Right lung (tissue), 5 donors: ENCODE measurements around the gene CTNNA2. TPM values are rescaled to one million over a fixed set of nuclear protein-coding genes. Genes with fewer than 3 reads are reported as not detected.
"Not testable (repeated sequence)": the region's sequence is repeated elsewhere in the genome, so short reads cannot be mapped to it uniquely, and the experiment has no call there.

Source experiments
- DNase-seq, 2 donors: peaks; one replicate each; pipeline ENCODE4 v3.0.0-alpha.2; 2013
- polyA plus RNA-seq, 5 donors: library from polyadenylated mRNA; unstranded; fragments of 120-200 nt; gene quantifications; one replicate each; pipeline versions ENCODE4 v1.2.1 to v1.2.3, GENCODE V29; 2013; ENCODE audit warnings: inconsistent platforms in 1 of 5, low replicate concordance in 1 of 5; ENCODE audit not compliant: insufficient read length in 5 of 5, insufficient read depth in 1 of 5

The CTNNA2 gene
- polyA plus RNA-seq, 5 donors = 0.15 to 0.33 (median 0.23) TPM

DNA sequence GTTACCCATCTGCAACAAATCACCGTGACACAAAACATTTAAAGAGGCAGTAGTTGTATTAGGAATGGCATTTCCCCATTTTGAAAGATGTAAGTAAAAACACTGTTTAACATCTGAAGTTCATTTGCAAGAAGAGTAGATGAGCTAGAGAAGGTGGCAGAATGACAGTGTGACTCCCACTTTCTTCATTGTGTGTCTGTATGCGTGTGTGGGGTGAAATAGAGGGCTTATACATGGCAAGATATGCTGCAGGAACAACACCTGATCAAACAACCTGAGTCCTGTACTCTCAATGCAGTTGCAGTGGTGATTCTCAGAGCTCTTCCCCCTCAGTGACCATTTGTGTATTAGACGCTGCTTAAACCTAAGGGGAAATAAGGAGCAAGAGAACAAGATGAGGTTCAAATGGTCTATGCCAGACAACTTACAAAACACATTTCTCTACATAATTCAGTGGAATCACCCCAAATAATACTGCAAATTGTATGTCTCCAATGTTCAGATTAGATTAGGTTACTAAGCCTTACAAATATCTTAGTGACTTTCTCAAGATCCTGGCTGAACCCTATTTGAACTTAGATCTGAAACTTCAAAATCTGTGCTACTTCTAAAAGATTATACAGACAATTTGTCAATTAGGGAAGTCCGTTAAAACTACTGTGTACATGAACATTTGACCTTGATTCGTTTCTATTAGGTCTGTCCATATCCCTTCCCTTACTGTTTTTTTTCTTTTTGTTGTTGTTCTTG is 561.6 kb downstream of the CTNNA2 start:
- no peak for DNase-seq

- no peak for DNase-seq
These were observed 562.9 kb downstream of the CTNNA2 start for GRCh38 chr2:80075719-80076118.

GRCh38 chr2:80078290-80079036 is 565.6 kb downstream of the CTNNA2 start:
- no peak for DNase-seq

DNA sequence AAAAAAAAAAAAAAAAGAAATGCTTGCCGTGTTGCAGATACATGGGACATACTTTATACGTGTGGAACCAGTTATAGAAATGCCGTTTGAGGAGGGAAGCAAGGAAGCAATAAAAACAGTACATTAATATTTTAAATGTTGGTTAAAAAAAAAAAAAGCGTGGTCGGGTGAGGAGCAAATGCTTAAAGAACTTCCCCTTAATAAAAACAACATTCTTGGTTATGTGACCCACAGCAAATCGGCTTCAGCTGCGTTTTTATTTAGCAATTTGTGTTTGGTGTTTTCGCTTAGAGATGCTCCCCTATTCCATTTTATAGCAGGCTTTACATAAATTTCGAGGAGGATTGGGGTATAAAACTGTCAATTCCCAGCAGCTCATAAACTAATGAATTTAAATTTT is 568.1 kb downstream of the CTNNA2 start:
- no peak for DNase-seq

DNA sequence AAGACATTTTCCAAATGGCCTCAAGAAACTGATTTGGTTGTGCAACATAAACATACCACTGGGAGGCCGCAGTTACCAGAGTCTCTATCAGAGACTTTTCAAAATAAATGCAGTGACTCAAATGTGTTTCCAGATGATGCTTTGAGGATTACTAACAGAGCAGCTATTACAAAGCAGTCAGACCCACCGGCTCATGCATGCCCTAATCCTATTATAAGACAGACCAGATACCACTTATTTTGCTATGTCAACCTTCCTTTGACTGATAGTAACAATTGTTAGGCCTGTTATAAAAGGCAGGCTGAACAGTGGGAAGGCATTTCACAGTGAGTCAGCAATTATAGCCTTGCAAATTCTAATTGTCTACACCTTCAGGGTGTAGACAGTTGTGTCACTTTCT is 574.0 kb downstream of the CTNNA2 start:
- peak in 1 of 2 donors; percentile 40 for DNase-seq

- DNase-seq = no peak
These were observed 578.4 kb downstream of the CTNNA2 start for GRCh38 chr2:80091237-80091636.

GRCh38 chr2:80092474-80092873 is 579.6 kb downstream of the CTNNA2 start:
- DNase-seq = no peak

GRCh38 chr2:80098503-80098902 is 585.7 kb downstream of the CTNNA2 start:
- not testable (repeated sequence) for DNase-seq

- DNase-seq = no peak
These were observed 589.2 kb downstream of the CTNNA2 start for GRCh38 chr2:80102026-80102425.

DNA sequence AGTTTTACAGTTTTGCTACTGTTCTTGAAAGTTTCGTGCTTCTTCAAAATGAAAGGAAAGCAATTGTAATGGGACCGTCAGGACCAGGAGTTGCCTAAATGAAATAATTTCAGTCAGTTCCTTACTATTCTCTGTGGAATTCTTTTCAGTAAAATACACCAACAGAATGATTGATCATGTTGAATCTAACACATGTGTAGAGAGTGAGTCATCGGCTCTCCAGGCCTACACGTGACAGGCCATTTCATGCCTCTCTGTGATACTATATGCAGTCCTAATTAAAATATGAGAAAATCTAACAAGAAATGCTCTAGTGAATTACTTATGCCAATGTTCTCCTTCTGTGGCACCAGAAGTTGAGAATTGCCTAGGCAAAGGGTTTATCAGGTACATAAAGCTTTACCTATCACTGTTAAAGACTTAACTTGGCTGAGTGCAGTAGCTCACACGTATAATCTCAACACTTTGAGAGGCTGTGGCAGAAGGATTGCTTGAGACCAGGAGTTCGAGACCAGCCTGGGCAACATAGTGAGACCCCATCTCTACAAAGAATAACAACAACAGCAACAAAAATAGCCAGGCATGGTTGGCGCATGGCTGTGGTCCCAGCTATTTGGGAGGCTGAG is 592.3 kb downstream of the CTNNA2 start:
- no peak for DNase-seq

DNA sequence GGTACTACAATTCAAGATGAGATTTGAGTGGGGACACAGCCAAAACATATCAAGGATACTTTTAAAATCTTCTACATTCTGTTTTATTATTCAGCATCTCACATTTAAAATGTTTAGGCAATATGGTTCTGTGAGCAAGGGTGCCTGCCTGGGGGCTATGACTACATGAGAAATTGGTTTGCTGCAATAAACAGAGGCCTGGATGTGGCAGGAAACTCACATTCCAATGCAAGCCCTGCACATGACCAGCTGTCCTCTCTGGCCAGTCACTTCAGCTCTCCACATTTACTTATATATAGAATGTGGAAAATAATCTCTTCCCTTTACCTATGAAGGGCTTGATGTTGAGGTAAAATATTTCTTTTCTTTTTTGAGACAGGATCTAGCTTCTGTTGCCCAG is 598.3 kb downstream of the CTNNA2 start:
- no peak for DNase-seq

- no peak for DNase-seq
These were observed 599.9 kb downstream of the CTNNA2 start for GRCh38 chr2:80112790-80113189.

- DNase-seq = peak in 1 of 2 donors; percentile 3
These were observed 600.5 kb downstream of the CTNNA2 start for GRCh38 chr2:80113399-80113798.

DNA sequence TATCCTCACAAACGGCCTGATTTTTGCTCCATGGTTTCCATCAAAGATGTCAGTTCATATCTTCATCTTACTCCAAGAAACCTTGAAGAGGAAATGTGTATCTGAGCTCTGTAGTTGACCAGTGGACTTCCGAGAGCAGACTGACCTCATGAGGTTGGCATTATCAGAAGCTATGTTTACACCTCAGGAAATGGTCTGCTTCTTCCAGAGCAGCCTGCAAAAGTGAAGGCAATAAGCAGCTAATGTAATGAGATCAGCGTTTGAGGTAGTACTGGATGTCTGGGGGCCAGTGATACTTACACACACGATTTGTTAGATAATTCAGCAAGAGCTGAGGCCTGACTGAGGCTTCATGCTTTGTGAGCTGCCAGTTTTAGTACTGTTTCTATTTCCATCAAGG is 602.0 kb downstream of the CTNNA2 start:
- no peak for DNase-seq

GRCh38 chr2:80117401-80117800 is 604.5 kb downstream of the CTNNA2 start:
- DNase-seq = no peak

- no peak for DNase-seq
These were observed 608.0 kb downstream of the CTNNA2 start for GRCh38 chr2:80120866-80121265.

- DNase-seq = no peak
These were observed 609.8 kb downstream of the CTNNA2 start for GRCh38 chr2:80122675-80123074.

DNA sequence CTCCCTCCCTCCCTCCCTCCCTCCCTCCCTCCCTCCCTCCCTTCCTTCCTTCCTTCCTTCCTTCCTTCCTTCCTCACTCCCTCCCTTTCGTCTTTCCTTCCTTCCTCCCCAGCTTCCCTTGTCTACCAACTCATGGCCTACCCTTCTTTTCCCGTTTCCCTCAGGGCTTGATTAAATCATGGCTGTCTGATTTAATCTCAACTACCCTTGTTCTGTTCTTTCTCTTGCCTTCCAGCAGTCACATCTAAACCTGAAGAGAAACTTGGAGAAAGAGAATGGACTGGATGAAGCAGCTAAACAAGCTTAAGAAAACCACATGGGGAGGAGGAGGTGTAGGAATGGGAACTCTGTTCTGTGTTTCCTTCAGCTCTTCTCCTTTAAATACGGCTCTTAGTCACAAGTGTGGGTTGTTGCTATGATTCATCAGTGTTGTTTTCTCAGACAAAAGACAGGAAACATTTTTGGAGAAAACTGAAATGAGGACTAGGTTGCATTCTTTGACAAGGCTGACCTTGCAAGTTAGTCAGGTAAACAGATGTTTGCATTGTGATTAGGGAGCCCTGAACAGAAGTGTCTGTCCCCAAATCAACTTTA is 613.8 kb downstream of the CTNNA2 start:
- no peak for DNase-seq

GRCh38 chr2:80128080-80128479 is 615.2 kb downstream of the CTNNA2 start:
- no peak for DNase-seq

DNA sequence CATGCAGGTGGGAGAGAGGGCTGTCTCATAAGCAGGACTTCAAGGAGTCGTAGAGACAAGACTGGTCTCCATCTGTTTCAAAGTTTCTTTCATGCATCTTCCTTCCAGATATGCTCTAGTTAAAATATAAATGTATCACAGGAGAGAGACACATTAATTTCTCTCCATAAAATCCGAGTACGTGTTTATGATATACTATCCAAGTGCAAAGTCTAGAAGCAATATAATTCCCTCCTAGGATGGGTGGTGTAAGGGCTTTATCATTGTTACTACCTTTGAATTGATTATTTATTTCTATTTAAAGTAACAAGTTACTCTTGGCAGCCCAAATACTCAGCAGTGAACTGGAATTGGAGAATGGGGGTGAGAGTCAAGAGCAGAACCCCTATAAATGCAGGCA is 619.4 kb downstream of the CTNNA2 start:
- DNase-seq = no peak

GRCh38 chr2:80135001-80135400 is 622.1 kb downstream of the CTNNA2 start:
- DNase-seq = no peak

- DNase-seq = no peak
These were observed 623.5 kb downstream of the CTNNA2 start for GRCh38 chr2:80136338-80136737.

DNA sequence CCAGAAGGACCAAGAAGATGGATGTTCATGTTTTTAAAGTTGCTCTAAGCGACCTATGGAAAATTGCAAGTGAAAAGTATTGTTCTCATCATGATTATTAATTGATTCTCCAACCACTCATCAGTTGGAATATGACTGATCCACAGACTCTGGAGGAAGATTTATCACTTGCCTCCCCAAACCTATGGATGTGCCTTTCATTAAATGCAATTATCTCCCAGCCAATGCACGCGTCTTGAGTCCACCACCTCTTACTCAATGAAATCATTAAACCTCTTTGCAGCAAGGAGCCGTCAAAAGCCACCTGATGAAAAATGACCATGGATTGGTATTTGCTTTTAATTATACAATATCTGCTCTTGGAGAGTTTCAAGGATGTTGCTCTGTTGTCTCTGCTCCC is 626.1 kb downstream of the CTNNA2 start:
- no peak for DNase-seq
